Keratinocyte (primary cell): ENCODE results near the gene GON7. TPM values are rescaled to one million over a fixed set of nuclear protein-coding genes. Genes with fewer than 3 reads are reported as not detected.

Experiments
- DNase-seq: peaks from one replicate; pipeline ENCODE4 v3.0.0-alpha.2; 2011; ENCODE audit warnings: low read depth, missing footprints, low spot score
- FAIRE-seq: peaks from 2 replicates; lab custom pipeline; 2011; peaks lifted over from hg19 to GRCh38; lab: Jason Lieb, UNC
- H2AFZ ChIP-seq: 2 replicates; pipeline ENCODE4 v1.6.0; 2012; ENCODE audit warnings: low read length, control low read depth, inconsistent platforms; ENCODE audit not compliant: control insufficient read depth
- H3K27ac ChIP-seq: 2 replicates; pipeline ENCODE4 v1.5.1; 2011; ENCODE audit warnings: low read length; ENCODE audit not compliant: control insufficient read depth, insufficient read depth
- H3K27me3 ChIP-seq: 3 replicates; pipeline ENCODE4 v1.6.0; 2011; ENCODE audit warnings: low read length; ENCODE audit not compliant: control insufficient read depth, insufficient read depth; ENCODE audit errors: extremely low read depth
- H3K36me3 ChIP-seq, 2 experiments: 2 replicates in 1 of 2; 3 replicates in 1 of 2; pipeline ENCODE4 v1.5.1; 2011; ENCODE audit warnings: low read length in 2 of 2, mild to moderate bottlenecking in 1 of 2; ENCODE audit not compliant: control insufficient read depth in 2 of 2, insufficient read depth in 2 of 2; ENCODE audit errors: extremely low read depth in 1 of 2
- H3K4me1 ChIP-seq: 3 replicates; pipeline ENCODE4 v1.5.1; 2011; ENCODE audit warnings: low read length; ENCODE audit not compliant: control insufficient read depth, insufficient read depth; ENCODE audit errors: extremely low read depth
- H3K4me2 ChIP-seq: 3 replicates; pipeline ENCODE4 v1.6.0; 2011; ENCODE audit warnings: low read depth, low read length; ENCODE audit not compliant: control insufficient read depth, insufficient read depth; ENCODE audit errors: extremely low read depth
- H3K4me3 ChIP-seq, 3 experiments: fragments of 200-600 bp in 1 of 3; sonication (generic) in 1 of 3; 2 replicates in 2 of 3; 3 replicates in 1 of 3; pipeline ENCODE4 v1.5.1; 2011 to 2016; ENCODE audit warnings: low read length in 3 of 3, mild to moderate bottlenecking in 3 of 3, control low read depth in 2 of 3, inconsistent platforms in 1 of 3, low read depth in 1 of 3, mixed read lengths in 1 of 3, mixed run types in 1 of 3, moderate library complexity in 1 of 3; ENCODE audit not compliant: control insufficient read depth in 2 of 3, insufficient read depth in 2 of 3; ENCODE audit errors: extremely low read depth in 1 of 3
- H3K79me2 ChIP-seq: 2 replicates; pipeline ENCODE4 v1.6.0; 2012; ENCODE audit warnings: low read length; ENCODE audit not compliant: control insufficient read depth, insufficient read depth
- H3K9ac ChIP-seq: 3 replicates; pipeline ENCODE4 v1.6.0; 2011; ENCODE audit warnings: low read length; ENCODE audit not compliant: control insufficient read depth, insufficient read depth; ENCODE audit errors: extremely low read depth
- H3K9me1 ChIP-seq: 3 replicates; pipeline ENCODE4 v1.6.0; 2011; ENCODE audit warnings: low read length; ENCODE audit not compliant: control insufficient read depth, insufficient read depth; ENCODE audit errors: extremely low read depth
- H3K9me3 ChIP-seq: 2 replicates; pipeline ENCODE4 v1.5.1; 2012; ENCODE audit warnings: low read depth, low read length; ENCODE audit not compliant: control insufficient read depth
- H4K20me1 ChIP-seq: 3 replicates; pipeline ENCODE4 v1.6.0; 2011; ENCODE audit warnings: low read length; ENCODE audit not compliant: control insufficient read depth, insufficient read depth; ENCODE audit errors: extremely low read depth
- CTCF ChIP-seq, 3 experiments: IDR thresholded peaks in 1 of 3; conservative IDR thresholded peaks in 1 of 3; optimal IDR thresholded peaks in 1 of 3; 2 replicates in 2 of 3; 3 replicates in 1 of 3; pipeline versions ENCODE3 to v1.5.1; 2011; ENCODE audit warnings: low read length in 3 of 3, mild to moderate bottlenecking in 3 of 3, moderate library complexity in 2 of 3, control low read depth in 1 of 3, inconsistent platforms in 1 of 3; ENCODE audit not compliant: insufficient read depth in 2 of 3; ENCODE audit errors: extremely low read depth in 1 of 3
- EZH2 ChIP-seq: IDR thresholded peaks from one replicate; pipeline ENCODE4 v1.6.1; 2012; ENCODE audit warnings: inconsistent platforms, mild to moderate bottlenecking, low read length, moderate library complexity
- dilution Hi-C: fragments of 300-500 bp; cut with MboI; formaldehyde crosslinking; loops from one replicate; pipeline ENCODE4 v1.7.0; 2020; ENCODE audit warnings: low sequenced_read_pairs; ENCODE audit not compliant: extremely low pct_ligation_motif_present
- polyA plus RNA-seq, 5 experiments: library from polyadenylated mRNA; depleted of rRNA in 3 of 5; stranded (reverse) in 3 of 5; stranded (forward) in 1 of 5; unstranded in 1 of 5; fragments of >200 nt; gene quantifications; 1 replicate in 1 of 5; 2 replicates in 3 of 5; 3 replicates in 1 of 5; pipeline versions ENCODE4 v1.2.1 to v1.2.3, GENCODE V29; 2011 to 2012; ENCODE audit warnings: missing spikeins in 2 of 5, low read depth in 1 of 5, low replicate concordance in 1 of 5

GON7 gene
- polyA plus RNA-seq, 1 donor (not counting 4 experiments of a cell fraction or from before 2014, with no cell fraction given): 12.6 TPM

DNA sequence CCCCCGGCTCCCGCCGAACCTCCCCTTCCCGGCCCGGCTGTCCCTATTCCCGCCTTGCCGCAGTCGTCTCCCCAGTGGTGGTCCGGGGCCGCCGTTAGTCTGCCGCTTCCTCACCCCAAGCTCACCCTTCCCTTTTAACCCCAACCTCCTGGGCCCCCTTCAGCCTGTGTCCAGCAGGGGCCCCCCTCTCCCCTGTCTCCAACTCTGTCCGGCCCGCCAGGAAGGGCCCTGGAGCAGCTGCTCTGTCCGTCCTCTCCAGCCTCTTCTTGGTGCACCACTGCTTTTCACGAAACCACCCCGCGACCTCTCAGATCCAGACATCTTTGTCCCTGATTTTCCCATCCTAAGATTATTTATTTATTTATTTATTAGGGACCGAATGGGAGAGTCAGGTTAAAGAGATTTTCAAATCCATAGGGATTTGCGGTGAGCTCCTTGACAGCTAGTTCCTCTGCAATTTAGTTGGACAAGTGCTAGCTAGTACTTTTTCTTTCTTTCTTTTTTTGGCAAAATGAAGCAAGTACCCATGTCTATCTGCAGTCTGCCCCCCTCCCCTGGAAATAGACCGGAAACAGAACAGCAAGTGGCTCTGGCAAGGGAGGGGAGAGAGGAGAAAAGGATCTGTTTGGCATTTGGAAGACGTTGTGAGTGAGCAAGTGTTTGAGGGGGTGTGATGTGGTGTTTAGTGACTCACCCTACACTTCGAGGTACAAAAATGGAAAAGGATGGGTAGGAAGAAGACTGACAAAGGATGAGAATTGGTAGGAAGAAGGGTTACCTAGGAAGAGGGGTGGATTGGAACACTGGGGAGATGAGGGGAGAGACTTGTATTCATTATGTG is 823 bp upstream of the GON7 start:
- no peaks in the 10 kb centered on the region for H4K20me1 ChIP-seq
- no peaks in the 10 kb centered on the region for H3K9me3 ChIP-seq
- TF ChIP-seq EZH2 (no peak), CTCF (optimal IDR thresholded peaks at IDR 0.05 in 1 of 3, IDR thresholded peaks at IDR 0.05 in 1 of 3, conservative IDR thresholded peaks at IDR 0.05 in 1 of 3; ENCODE audit: extremely low read depth in 1 of 3, insufficient read depth in 2 of 3, low read length in 3 of 3) (peak in 1 of 3 experiments; percentile 62)
- H3K4me1 ChIP-seq: peaks cover 8% of the 10 kb centered on the region
- no peaks in the 10 kb centered on the region for H3K36me3 ChIP-seq
- H3K27me3 ChIP-seq: no peaks in the 10 kb centered on the region
- H3K79me2 ChIP-seq: peaks cover 29% of the 10 kb centered on the region
- peak overlapping the region; percentile 78 to 87 (median 81) for H3K4me3 ChIP-seq
- DNase-seq (no peak), FAIRE-seq (no peak)
- dilution Hi-C loops: no loop called here
- peak overlapping the region; percentile 97 for H3K4me2 ChIP-seq
- H2AFZ ChIP-seq: peak overlapping the region; percentile 96
- H3K27ac ChIP-seq: peak overlapping the region; percentile 28
- no peaks in the 10 kb centered on the region for H3K9me1 ChIP-seq
- peak overlapping the region; percentile 77 for H3K9ac ChIP-seq

GRCh38 chr14:93201155-93201704 is 5.6 kb downstream of the GON7 start:
- no peak for TF ChIP-seq CTCF (optimal IDR thresholded peaks at IDR 0.05 in 1 of 3, IDR thresholded peaks at IDR 0.05 in 1 of 3, conservative IDR thresholded peaks at IDR 0.05 in 1 of 3; ENCODE audit: extremely low read depth in 1 of 3, insufficient read depth in 2 of 3, low read length in 3 of 3)
- no peak for TF ChIP-seq EZH2
- H3K4me1 ChIP-seq: no peaks in the 10 kb centered on the region
- H2AFZ ChIP-seq: no peak overlapping the region
- DNase-seq (no peak), FAIRE-seq (no peak)
- H3K4me3 ChIP-seq: no peak overlapping the region
- no peaks in the 10 kb centered on the region for H3K27me3 ChIP-seq
- H3K36me3 ChIP-seq: no peaks in the 10 kb centered on the region
- H3K9ac ChIP-seq: no peak overlapping the region
- H3K9me1 ChIP-seq: no peaks in the 10 kb centered on the region
- dilution Hi-C loops: no loop called here
- no peak overlapping the region for H3K4me2 ChIP-seq
- no peak overlapping the region for H3K27ac ChIP-seq
- H3K79me2 ChIP-seq: peaks cover 15% of the 10 kb centered on the region
- H3K9me3 ChIP-seq: no peaks in the 10 kb centered on the region
- no peaks in the 10 kb centered on the region for H4K20me1 ChIP-seq
